ENCODE results near the gene NHS. TPM values are rescaled to one million over a fixed set of nuclear protein-coding genes. Genes with fewer than 3 reads are reported as not detected.

NHS gene
- total RNA-seq, 2 donors from 2014 or later, result 6.0 to 7.3 TPM

- Histone ChIP-seq H3K4me3 (ENCODE audit: low read length) (no peak overlapping the region), H3K9ac (ENCODE audit: extremely low read depth, low read length, poor library complexity, severe bottlenecking) (no peak overlapping the region), H3K36me3 (ENCODE audit: control insufficient read depth, insufficient read depth, low read length) (no peaks in the 10 kb centered on the region), H3K27me3 (ENCODE audit: control insufficient read depth, insufficient read depth, low read length, poor library complexity, severe bottlenecking) (no peaks in the 10 kb centered on the region), H3K4me1 (ENCODE audit: control insufficient read depth, insufficient read depth, low read length) (no peaks in the 10 kb centered on the region), H3K27ac (ENCODE audit: low read depth, low read length) (no peak overlapping the region), H3K9me3 (ENCODE audit: control insufficient read depth, low read length) (no peaks in the 10 kb centered on the region)
- no peak overlapping the region for H3K4me3 Mint-ChIP-seq
- DNase-seq, result no peak
- peaks cover 4% of the 10 kb centered on the region for H3K27me3 Mint-ChIP-seq (ENCODE audit: insufficient read depth)
- 86% methylated on average over 3 of the region's 3 CpGs; no CpG with 5 or more reads in 1 of the 2 experiments for WGBS, 2 experiments (ENCODE audit: insufficient coverage in 1 of 2, insufficient read length in 1 of 2)
- H3K4me1 Mint-ChIP-seq, result peaks cover 22% of the 10 kb centered on the region
- H3K27ac Mint-ChIP-seq, result no peak overlapping the region
- no peaks in the 10 kb centered on the region for H3K9me3 Mint-ChIP-seq
- H3K36me3 Mint-ChIP-seq (ENCODE audit: low read depth), result no peaks in the 10 kb centered on the region
- TF ChIP-seq, protein P1, sequence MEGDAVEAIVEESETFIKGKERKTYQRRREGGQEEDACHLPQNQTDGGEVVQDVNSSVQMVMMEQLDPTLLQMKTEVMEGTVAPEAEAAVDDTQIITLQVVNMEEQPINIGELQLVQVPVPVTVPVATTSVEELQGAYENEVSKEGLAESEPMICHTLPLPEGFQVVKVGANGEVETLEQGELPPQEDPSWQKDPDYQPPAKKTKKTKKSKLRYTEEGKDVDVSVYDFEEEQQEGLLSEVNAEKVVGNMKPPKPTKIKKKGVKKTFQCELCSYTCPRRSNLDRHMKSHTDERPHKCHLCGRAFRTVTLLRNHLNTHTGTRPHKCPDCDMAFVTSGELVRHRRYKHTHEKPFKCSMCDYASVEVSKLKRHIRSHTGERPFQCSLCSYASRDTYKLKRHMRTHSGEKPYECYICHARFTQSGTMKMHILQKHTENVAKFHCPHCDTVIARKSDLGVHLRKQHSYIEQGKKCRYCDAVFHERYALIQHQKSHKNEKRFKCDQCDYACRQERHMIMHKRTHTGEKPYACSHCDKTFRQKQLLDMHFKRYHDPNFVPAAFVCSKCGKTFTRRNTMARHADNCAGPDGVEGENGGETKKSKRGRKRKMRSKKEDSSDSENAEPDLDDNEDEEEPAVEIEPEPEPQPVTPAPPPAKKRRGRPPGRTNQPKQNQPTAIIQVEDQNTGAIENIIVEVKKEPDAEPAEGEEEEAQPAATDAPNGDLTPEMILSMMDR (conservative IDR thresholded peaks at IDR 0.05), result no peak
Measured at GRCh38 chrX:17617806-17618205, 242.8 kb downstream of the NHS start.

GRCh38 chrX:17621566-17622270 is 246.7 kb downstream of the NHS start:
- H3K9me3 Mint-ChIP-seq, result peaks cover 1% of the 10 kb centered on the region
- Histone ChIP-seq H3K4me1 (ENCODE audit: control insufficient read depth, insufficient read depth, low read length) (no peaks in the 10 kb centered on the region), H3K9me3 (ENCODE audit: control insufficient read depth, low read length) (no peaks in the 10 kb centered on the region), H3K27me3 (ENCODE audit: control insufficient read depth, insufficient read depth, low read length, poor library complexity, severe bottlenecking) (no peaks in the 10 kb centered on the region), H3K4me3 (ENCODE audit: low read length) (no peak overlapping the region), H3K36me3 (ENCODE audit: control insufficient read depth, insufficient read depth, low read length) (no peaks in the 10 kb centered on the region), H3K27ac (ENCODE audit: low read depth, low read length) (no peak overlapping the region), H3K9ac (ENCODE audit: extremely low read depth, low read length, poor library complexity, severe bottlenecking) (no peak overlapping the region)
- peaks cover 12% of the 10 kb centered on the region for H3K4me1 Mint-ChIP-seq
- no peak for DNase-seq
- WGBS, 2 experiments (ENCODE audit: insufficient coverage in 1 of 2, insufficient read length in 1 of 2), result 92 to 100% methylated on average over 1 to 3 of the region's 4 CpGs
- TF ChIP-seq, protein P1 (conservative IDR thresholded peaks at IDR 0.05), result no peak
- H3K27ac Mint-ChIP-seq, result no peak overlapping the region
- H3K27me3 Mint-ChIP-seq (ENCODE audit: insufficient read depth), result peaks cover 4% of the 10 kb centered on the region
- no peaks in the 10 kb centered on the region for H3K36me3 Mint-ChIP-seq (ENCODE audit: low read depth)
- no peak overlapping the region for H3K4me3 Mint-ChIP-seq

- Histone ChIP-seq H3K27me3 (ENCODE audit: control insufficient read depth, insufficient read depth, low read length, poor library complexity, severe bottlenecking) (no peaks in the 10 kb centered on the region), H3K27ac (ENCODE audit: low read depth, low read length) (no peak overlapping the region), H3K9me3 (ENCODE audit: control insufficient read depth, low read length) (no peaks in the 10 kb centered on the region), H3K4me1 (ENCODE audit: control insufficient read depth, insufficient read depth, low read length) (no peaks in the 10 kb centered on the region), H3K9ac (ENCODE audit: extremely low read depth, low read length, poor library complexity, severe bottlenecking) (no peak overlapping the region), H3K36me3 (ENCODE audit: control insufficient read depth, insufficient read depth, low read length) (no peaks in the 10 kb centered on the region), H3K4me3 (ENCODE audit: low read length) (no peak overlapping the region)
- TF ChIP-seq, protein P1 (conservative IDR thresholded peaks at IDR 0.05), result no peak
- no peaks in the 10 kb centered on the region for H3K36me3 Mint-ChIP-seq (ENCODE audit: low read depth)
- H3K4me1 Mint-ChIP-seq, result peaks cover 14% of the 10 kb centered on the region
- DNase-seq, result no peak
- no peak overlapping the region for H3K4me3 Mint-ChIP-seq
- peaks cover 4% of the 10 kb centered on the region for H3K27me3 Mint-ChIP-seq (ENCODE audit: insufficient read depth)
- peaks cover 1% of the 10 kb centered on the region for H3K9me3 Mint-ChIP-seq
- WGBS, 2 experiments (ENCODE audit: insufficient coverage in 1 of 2, insufficient read length in 1 of 2), result 96% methylated on average over 3 of the region's 3 CpGs; no CpG with 5 or more reads in 1 of the 2 experiments
- H3K27ac Mint-ChIP-seq, result no peak overlapping the region
Measured at GRCh38 chrX:17622331-17622730, 247.3 kb downstream of the NHS start.
